ENCODE results near the gene INSC.
"Not testable (repeated sequence)": the region's sequence is repeated elsewhere in the genome, so short reads cannot be mapped to it uniquely, and the experiment has no call there.

Gene INSC

DNA sequence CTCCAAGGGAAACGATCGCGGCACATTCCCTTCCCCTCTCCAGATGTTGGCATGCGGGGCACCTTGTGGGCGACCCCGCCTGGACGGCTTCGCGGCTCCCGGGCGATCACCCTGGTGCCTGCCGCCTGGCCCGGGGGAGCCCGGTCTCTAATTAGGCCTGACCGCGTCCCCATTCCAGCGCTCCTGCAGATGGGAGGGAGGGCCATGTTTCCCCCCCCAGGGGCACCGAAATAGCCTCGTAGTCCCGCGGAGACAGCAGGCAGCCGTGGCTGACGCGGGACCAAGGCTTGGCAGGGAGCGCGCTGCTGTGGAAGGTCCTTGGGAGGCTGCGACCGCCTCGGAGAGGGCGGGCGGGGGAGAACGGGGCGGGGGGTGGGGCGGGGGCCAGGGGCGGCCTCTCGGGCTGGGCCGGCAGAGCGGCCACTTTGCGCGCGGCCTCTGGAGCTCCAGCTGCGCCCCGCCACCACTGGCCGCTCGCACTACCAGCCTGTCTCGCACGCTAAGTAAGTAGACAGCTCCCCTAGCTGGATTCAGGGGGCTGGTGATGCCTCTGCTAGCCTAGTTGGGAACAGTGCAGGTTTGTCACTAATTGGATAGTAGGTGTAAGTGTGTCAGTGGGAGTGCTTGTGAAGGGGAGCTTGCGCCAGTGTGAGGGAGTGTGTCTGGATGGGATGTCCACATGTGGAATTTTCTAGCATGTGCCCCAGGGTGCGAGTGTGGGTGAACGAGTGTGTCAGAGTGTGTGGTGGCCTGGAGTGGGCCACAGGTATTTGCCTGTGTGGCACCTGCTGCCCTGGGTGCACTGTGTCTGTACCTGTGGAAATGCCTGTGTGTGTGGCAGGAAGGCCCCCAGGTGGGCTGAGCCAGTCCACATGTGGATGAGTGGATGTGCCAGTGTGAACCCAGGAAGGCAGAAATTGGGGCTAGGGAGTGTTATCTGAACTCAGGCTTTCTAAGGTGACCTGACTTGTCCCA lies at the start of gene INSC:
Gene INSC, plus strand, starts transcription at position 423 of the 975 bp plus-strand sequence. CDS start 34,252 bp downstream, outside the sequence.
- no peak for FAIRE-seq

DNA sequence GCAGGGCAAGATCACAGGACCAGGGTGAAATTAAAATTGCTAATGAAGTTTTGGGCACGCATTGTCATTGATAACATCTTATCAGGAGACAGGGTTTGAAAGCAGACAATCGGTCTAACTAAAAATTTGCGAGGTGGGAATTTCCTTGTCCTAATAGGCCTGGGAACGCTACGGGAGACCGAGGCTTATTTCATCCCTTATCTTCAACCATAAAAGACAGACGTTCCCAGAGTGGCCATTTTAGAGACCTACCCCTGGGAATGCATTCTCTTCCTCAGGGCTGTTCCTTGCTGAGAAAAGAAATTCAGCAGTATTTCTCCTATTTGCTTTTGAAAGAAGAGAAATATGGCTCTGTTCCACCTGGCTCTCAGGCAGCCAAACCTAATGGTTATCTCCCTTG lies 45.0 kb upstream of the INSC start:
- not testable (repeated sequence) for FAIRE-seq

GRCh38 chr11:15071556-15072255 lies 43.0 kb upstream of the INSC start:
- no peak for FAIRE-seq

- FAIRE-seq: no peak
Observed at GRCh38 chr11:15072551-15073143, 42.1 kb upstream of the INSC start.

DNA sequence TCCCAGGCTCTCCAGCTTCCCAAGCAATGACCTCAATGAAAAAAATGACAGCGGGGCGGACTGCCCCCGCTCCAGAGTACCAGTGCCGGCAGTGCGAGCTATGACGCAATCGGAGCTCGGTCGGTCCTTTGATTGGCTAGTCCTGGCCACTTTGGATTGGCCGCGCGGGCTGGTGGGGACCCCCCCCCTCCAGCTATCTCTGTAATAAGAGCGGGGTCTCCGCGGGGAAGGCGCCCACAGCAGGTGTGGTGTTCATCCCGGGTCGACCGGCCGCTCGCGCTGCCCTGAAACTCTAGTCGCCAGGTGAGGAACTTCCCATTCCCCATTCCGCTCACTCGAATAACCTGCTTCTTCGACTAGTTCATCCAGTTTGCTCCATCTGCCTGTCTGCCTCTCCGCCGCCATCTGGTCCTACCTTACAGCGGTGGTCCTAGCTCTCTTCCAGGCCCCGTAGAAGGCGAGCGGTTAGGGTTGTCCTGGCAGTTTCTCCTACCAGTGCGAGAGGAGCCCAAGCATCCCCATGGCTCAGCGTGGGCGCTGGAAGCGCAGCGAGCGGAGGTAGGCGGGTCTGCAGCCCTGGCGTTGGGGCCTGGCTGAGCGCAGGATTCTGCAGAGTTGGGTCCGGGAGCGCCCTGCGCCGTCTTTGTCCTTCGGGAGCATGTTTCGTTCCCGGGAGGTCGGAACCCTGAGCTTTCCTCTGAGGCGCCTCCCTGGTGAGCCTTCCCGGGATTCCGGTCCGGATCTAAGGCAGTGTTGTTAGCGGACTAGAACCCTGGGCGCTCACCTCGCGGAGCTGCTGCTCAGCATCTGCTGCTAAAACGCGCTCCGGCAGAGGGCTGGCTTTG lies 41.1 kb upstream of the INSC start, which contains the start of gene CALCB:
Gene CALCB, plus strand, starts transcription at position 233 of the 845 bp plus-strand sequence. CDS start 1,126 bp downstream, outside the sequence.
- FAIRE-seq: no peak

DNA sequence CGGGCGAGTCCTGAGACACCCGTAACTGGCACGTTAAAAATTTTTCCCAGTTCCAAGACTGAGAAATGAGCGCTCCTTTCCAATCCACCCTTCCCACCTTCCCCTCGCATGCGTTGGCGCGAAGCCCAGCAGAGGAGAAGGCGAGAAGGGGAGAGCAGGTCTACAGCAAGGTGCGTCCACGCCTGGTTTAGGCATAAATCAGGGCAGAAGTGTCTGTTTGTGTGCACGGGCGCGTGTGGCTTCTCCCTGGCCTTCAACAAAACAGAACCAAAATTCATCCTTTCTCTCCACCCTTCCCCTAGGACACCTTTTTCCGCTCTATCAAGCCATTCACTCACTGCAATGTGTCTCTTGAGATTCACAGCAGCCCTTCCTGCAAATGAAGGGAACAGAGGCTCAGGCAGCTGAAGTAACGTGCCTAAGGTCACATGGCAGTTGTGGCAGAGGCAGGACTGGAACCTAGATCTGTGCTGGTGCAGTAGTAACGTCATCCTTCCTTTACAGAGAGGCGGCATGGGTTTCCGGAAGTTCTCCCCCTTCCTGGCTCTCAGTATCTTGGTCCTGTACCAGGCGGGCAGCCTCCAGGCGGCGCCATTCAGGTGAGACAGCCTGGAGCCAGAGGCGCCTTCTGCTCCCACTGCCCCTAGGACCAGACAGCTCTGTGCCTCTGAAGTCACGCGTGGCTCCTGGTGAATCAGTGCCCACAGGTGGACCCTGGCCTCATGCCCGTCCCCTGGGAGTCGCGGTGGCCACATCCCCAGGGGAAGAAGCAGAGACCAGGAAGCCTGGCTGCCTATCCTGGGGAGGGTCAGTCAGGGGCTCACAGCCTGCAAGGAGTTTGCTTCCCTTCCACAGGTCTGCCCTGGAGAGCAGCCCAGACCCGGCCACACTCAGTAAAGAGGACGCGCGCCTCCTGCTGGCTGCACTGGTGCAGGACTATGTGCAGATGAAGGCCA lies 40.2 kb upstream of the INSC start:
- FAIRE-seq: no peak

DNA sequence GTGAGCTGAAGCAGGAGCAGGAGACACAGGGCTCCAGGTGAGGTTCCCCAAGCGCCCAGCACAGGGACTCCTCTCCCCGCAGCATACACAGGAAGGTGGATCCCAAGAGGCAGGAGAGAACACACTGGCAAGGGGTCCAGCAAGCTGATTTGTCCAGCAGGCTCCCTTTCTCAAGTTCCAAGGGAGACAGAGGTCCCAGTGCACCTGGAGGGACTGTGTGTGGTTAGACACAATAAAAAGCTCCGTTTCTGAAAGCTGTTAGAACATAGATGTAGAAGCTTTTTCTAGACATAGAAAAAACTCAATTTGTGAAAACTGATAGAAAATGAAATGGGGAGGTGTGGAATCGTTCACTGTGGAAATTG lies 39.6 kb upstream of the INSC start:
- no peak for FAIRE-seq

- no peak for FAIRE-seq
Observed at GRCh38 chr11:15091175-15091574, 23.5 kb upstream of the INSC start.

DNA sequence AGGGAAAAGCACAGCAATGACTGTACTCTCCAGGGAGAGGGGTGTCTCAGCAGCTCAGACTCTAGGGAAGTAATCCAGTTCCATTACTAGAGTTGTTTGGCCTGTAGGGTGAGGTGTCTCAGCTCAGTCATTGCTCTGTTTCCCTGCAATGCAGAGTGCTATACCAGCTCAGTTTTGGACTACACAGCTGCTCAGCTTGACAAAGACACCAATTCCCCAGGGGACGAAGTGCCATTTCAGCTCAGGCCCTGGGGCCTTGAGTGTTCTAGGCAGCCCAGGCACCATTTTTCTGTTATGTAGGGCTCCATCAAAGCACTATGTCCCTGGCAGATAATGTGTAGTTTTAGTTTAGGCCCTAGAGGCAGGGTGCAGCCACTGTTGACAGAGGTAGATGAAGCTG lies 23.1 kb upstream of the INSC start:
- no peak for FAIRE-seq

DNA sequence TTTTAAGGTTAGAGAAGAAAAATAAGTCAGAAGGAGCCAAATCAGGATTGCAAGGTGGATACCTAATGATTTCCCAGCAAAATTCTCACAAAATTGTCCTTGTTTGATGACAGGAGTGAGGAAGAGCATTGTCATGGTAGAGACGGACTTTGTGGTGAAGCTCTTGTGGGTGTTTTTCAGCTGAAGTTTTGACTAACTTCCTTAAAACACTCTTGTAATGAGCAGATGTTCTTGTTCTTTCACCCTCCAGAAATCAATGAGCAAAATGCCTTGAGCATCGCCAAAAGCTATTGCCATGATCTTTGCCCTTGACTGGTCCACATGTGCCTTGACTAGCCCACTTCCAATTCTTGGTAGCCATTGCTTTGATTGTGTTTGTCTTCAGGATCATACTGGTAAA lies 21.3 kb upstream of the INSC start:
- no peak for FAIRE-seq

DNA sequence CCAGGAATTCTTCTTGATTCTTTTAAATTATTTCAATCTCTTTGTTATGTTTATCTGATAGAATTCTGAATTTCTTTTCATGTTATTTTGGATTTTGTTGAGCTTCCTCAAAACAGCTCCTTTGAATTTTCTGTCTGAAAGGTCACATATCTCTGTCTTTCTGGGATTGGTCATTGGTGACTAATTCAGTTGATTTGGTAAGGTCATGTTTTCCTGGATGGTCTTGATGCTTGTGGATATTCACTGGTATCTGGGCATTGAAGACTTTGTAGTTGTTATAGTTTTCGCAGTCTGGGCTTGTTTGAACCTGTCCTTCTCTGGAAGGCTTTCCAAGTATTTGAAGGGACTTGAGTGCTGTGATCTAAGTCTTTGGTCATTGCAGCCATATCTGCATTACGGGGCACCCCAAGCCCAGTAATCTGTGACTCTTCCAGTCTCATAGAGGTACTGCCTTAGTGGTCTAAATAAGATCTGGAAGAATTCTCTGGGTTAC lies 18.9 kb upstream of the INSC start:
- no peak for FAIRE-seq

GRCh38 chr11:15097411-15097810 lies 17.3 kb upstream of the INSC start:
- no peak for FAIRE-seq

GRCh38 chr11:15099267-15099666 lies 15.5 kb upstream of the INSC start:
- FAIRE-seq: no peak

GRCh38 chr11:15101072-15101709 lies 13.5 kb upstream of the INSC start:
- peak; percentile 71 for FAIRE-seq

DNA sequence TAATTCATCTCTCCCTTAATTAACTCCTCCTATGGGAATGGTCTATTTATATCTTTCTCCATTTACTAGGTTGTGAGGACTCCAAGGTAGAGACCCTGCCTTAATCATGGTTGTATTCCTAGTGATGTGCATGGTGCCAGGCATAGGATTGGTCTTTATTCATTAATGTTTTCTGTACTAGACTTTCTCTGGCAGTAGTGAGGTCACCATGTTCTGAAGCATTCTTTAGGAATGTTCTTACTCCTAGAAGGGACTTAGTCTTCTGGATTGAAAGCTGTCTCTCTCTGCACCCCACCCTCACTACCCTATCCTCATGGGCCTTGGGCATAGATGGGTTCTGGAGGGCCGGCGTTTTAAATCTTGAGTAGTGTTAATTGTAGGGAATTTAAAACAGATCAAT lies 10.6 kb upstream of the INSC start:
- FAIRE-seq: no peak

GRCh38 chr11:15106201-15106965 lies 8.3 kb upstream of the INSC start:
- FAIRE-seq: no peak

DNA sequence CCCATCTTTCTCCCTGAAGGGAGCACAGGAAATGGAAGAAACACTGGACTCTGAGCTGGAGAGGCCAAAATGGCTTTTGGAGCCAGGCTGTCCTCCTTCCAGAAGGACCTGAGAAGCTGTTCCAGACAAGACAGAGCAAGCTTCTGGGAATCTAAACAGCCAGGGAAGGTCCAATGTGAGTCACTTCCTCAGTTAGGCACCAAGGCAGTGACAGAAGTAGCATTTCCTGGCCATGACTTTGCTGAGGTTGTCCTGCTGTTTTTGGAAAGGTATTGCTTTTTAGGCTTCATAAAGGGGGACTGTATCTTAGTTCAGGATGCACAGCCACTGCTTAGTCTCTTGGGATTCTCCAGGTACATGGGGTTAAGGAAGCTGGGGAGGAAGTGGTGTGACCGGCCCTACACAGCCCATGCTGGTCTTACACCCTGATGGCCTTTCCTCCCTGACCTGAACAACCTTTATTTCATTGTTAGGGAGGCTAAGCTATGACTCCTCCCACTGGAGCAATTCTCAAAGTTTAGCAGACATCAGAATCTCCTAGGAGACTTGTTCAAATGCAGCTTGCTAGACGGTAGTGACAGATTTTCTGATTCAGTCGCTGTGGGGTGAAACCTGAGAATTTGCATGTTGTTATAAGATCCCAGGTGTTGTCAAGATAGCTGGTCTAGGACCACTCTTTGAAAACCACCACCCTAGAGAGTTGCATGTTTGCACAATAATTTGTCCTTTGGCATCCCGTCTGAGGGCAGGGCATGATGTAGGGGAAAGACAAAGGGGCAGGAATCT lies 6.8 kb upstream of the INSC start:
- no peak for FAIRE-seq

GRCh38 chr11:15108592-15109130 lies 6.1 kb upstream of the INSC start:
- FAIRE-seq: no peak

GRCh38 chr11:15109602-15110001 lies 5.1 kb upstream of the INSC start:
- no peak for FAIRE-seq

Measured in endometrium (tissue), 2 donors.